ENCODE results near the gene SFN. TPM values are rescaled to one million over a fixed set of nuclear protein-coding genes. Genes with fewer than 3 reads are reported as not detected.
A peak's percentile ranks its signal among the peaks of the same experiment; 100 is the strongest.

The SFN gene
- 1 to 10 TPM; 1.8 to 1.9 TPM for total RNA-seq

- Mint-ChIP-seq H3K27me3 (ENCODE audit: low read depth) (no peaks in the 10 kb centered on the region), H3K9me3 (ENCODE audit: insufficient read depth) (no peaks in the 10 kb centered on the region), H3K4me1 (ENCODE audit: low read depth) (peaks cover 40% of the 10 kb centered on the region), H3K36me3 (ENCODE audit: low read depth) (no peaks in the 10 kb centered on the region), H3K4me3 (peak within 1 kb of the TSS; percentile 94), H3K27ac (peak within 1 kb of the TSS; percentile 97)
- ChIA-PET POLR2A (interaction anchor here (0.7 to 2.4 kb wide), 3 partner anchors 30 to 362 kb away, joined by 3 to 10 read pairs (median 3); partner anchors contain the start of gene PIGV), CTCF (interaction anchor here (0.7 to 5.6 kb wide), 4 partner anchors 9 to 30 kb away, joined by 3 to 40 read pairs (median 15); partner anchors contain the start of gene GPN2)
- no peak for ATAC-seq
- peak; percentile 62 for DNase-seq
These were observed at the start of gene SFN for GRCh38 chr1:26862781-26863684. Gene SFN (plus strand): TSS chr1:26863149. CDS start chr1:26863213, 64 bp downstream.

GRCh38 chr1:26814377-26814776, 48.6 kb upstream of the SFN start:
- no peaks in the 10 kb centered on the region for H3K9me3 Mint-ChIP-seq (ENCODE audit: insufficient read depth)
- H3K36me3 Mint-ChIP-seq (ENCODE audit: low read depth): peaks cover 2% of the 10 kb centered on the region
- H3K27me3 Mint-ChIP-seq (ENCODE audit: low read depth): no peaks in the 10 kb centered on the region

GRCh38 chr1:26814893-26815292, 48.1 kb upstream of the SFN start:
- ChIA-PET POLR2A (interaction anchor here (0.8 kb wide), 1 partner anchor 15 kb away, joined by 4 read pairs; no protein-coding TSS in a partner anchor), CTCF (interaction anchor here (1.1 to 1.2 kb wide), 2 partner anchors 10 to 18 kb away, joined by 3 to 4 read pairs; no protein-coding TSS in a partner anchor)
- Mint-ChIP-seq H3K4me1 (ENCODE audit: low read depth) (peaks cover 18% of the 10 kb centered on the region), H3K27me3 (ENCODE audit: low read depth) (no peaks in the 10 kb centered on the region), H3K9me3 (ENCODE audit: insufficient read depth) (no peaks in the 10 kb centered on the region), H3K36me3 (ENCODE audit: low read depth) (peaks cover 2% of the 10 kb centered on the region), H3K4me3 (no peak overlapping the region), H3K27ac (no peak overlapping the region)
- DNase-seq (no peak), ATAC-seq (no peak)

More at GRCh38 chr1:26814377-26814776, 48.6 kb upstream of the SFN start:
- CTCF ChIA-PET: no interaction called here
- no peak for DNase-seq
- Mint-ChIP-seq H3K4me1 (ENCODE audit: low read depth) (peaks cover 21% of the 10 kb centered on the region), H3K4me3 (no peak overlapping the region), H3K27ac (no peak overlapping the region)
- ATAC-seq: no peak
- POLR2A ChIA-PET: interaction anchor here (0.8 kb wide), 1 partner anchor 15 kb away, joined by 4 read pairs; no protein-coding TSS in a partner anchor

GRCh38 chr1:26820784-26821269, 42.1 kb upstream of the SFN start:
- peaks cover 2% of the 10 kb centered on the region for H3K36me3 Mint-ChIP-seq (ENCODE audit: low read depth)
- ChIA-PET CTCF (interaction anchor here (0.6 to 4.3 kb wide), 24 partner anchors 10 to 321 kb away, joined by 3 to 54 read pairs (median 4); no protein-coding TSS in a partner anchor), POLR2A (interaction anchor here (0.7 to 1.6 kb wide), 7 partner anchors 9 to 80 kb away, joined by 3 to 20 read pairs (median 5); partner anchors contain the start of genes GPATCH3 and PIGV)
- peak overlapping the region; percentile 80 for H3K27ac Mint-ChIP-seq
- H3K4me1 Mint-ChIP-seq (ENCODE audit: low read depth): peaks cover 25% of the 10 kb centered on the region
- ATAC-seq (peak; percentile 93), DNase-seq (peak; percentile 64)
- H3K9me3 Mint-ChIP-seq (ENCODE audit: insufficient read depth): no peaks in the 10 kb centered on the region
- H3K27me3 Mint-ChIP-seq (ENCODE audit: low read depth): no peaks in the 10 kb centered on the region
- peak overlapping the region; percentile 70 for H3K4me3 Mint-ChIP-seq

- no peak overlapping the region for H3K4me3 Mint-ChIP-seq
These were observed 40.1 kb upstream of the SFN start for GRCh38 chr1:26822737-26823395.

GRCh38 chr1:26824731-26825130, 38.2 kb upstream of the SFN start:
- Mint-ChIP-seq H3K4me3 (no peak overlapping the region), H3K27ac (no peak overlapping the region), H3K36me3 (ENCODE audit: low read depth) (peaks cover 20% of the 10 kb centered on the region), H3K27me3 (ENCODE audit: low read depth) (no peaks in the 10 kb centered on the region), H3K4me1 (ENCODE audit: low read depth) (peaks cover 55% of the 10 kb centered on the region), H3K9me3 (ENCODE audit: insufficient read depth) (no peaks in the 10 kb centered on the region)
- no peak for ATAC-seq
- ChIA-PET CTCF (interaction anchor here (0.6 to 5.0 kb wide), 8 partner anchors 9 to 1491 kb away, joined by 3 to 45 read pairs (median 4); no protein-coding TSS in a partner anchor), POLR2A (interaction anchor here (1.0 to 2.2 kb wide), 3 partner anchors 9 to 41 kb away, joined by 3 to 9 read pairs (median 4); no protein-coding TSS in a partner anchor)
- DNase-seq: no peak

More at GRCh38 chr1:26822737-26823395, 40.1 kb upstream of the SFN start:
- Mint-ChIP-seq H3K27me3 (ENCODE audit: low read depth) (no peaks in the 10 kb centered on the region), H3K27ac (no peak overlapping the region), H3K9me3 (ENCODE audit: insufficient read depth) (no peaks in the 10 kb centered on the region), H3K4me1 (ENCODE audit: low read depth) (peaks cover 36% of the 10 kb centered on the region), H3K36me3 (ENCODE audit: low read depth) (peaks cover 7% of the 10 kb centered on the region)
- DNase-seq (no peak), ATAC-seq (no peak)
- CTCF ChIA-PET: interaction anchor here (1.5 to 5.0 kb wide), 5 partner anchors 9 to 33 kb away, joined by 4 to 54 read pairs (median 11); no protein-coding TSS in a partner anchor
- POLR2A ChIA-PET: interaction anchor here (0.9 to 1.1 kb wide), 3 partner anchors 11 to 42 kb away, joined by 3 to 4 read pairs (median 3); partner anchors contain the start of gene PIGV

- H3K27me3 Mint-ChIP-seq (ENCODE audit: low read depth): no peaks in the 10 kb centered on the region
- H3K27ac Mint-ChIP-seq: peak within 1 kb of the TSS; percentile 92
- no peaks in the 10 kb centered on the region for H3K9me3 Mint-ChIP-seq (ENCODE audit: insufficient read depth)
- CTCF ChIA-PET: interaction anchor here (1.0 to 5.0 kb wide), 8 partner anchors 12 to 219 kb away, joined by 3 to 45 read pairs (median 6); no protein-coding TSS in a partner anchor
- peak within 1 kb of the TSS; percentile 95 for H3K4me3 Mint-ChIP-seq
- POLR2A ChIA-PET: interaction anchor here (0.6 to 2.2 kb wide), 3 partner anchors 36 to 63 kb away, joined by 3 to 9 read pairs (median 3); partner anchors contain the start of gene GPN2
- ATAC-seq: peak; percentile 91
- H3K36me3 Mint-ChIP-seq (ENCODE audit: low read depth): peaks cover 28% of the 10 kb centered on the region
- H3K4me1 Mint-ChIP-seq (ENCODE audit: low read depth): peaks cover 55% of the 10 kb centered on the region
- peak; percentile 70 for DNase-seq
These were observed 36.5 kb upstream of the SFN start, which contains the start of gene ZDHHC18 for GRCh38 chr1:26826261-26827105. Gene ZDHHC18 (plus strand): TSS chr1:26826688. CDS start chr1:26826805, 117 bp downstream.

GRCh38 chr1:26827106-26827604, 35.8 kb upstream of the SFN start:
- Mint-ChIP-seq H3K36me3 (ENCODE audit: low read depth) (peaks cover 32% of the 10 kb centered on the region), H3K27ac (peak overlapping the region; percentile 92), H3K4me1 (ENCODE audit: low read depth) (peaks cover 60% of the 10 kb centered on the region), H3K27me3 (ENCODE audit: low read depth) (no peaks in the 10 kb centered on the region), H3K9me3 (ENCODE audit: insufficient read depth) (no peaks in the 10 kb centered on the region), H3K4me3 (peak overlapping the region; percentile 95)
- no peak for DNase-seq
- ChIA-PET CTCF (interaction anchor here (1.2 to 2.1 kb wide), 2 partner anchors 28 to 225 kb away, joined by 5 to 6 read pairs; no protein-coding TSS in a partner anchor), POLR2A (interaction anchor here (1.3 kb wide), 1 partner anchor 36 kb away, joined by 3 read pairs; no protein-coding TSS in a partner anchor)
- no peak for ATAC-seq

GRCh38 chr1:26827663-26828062, 35.3 kb upstream of the SFN start:
- POLR2A ChIA-PET: interaction anchor here (1.0 to 1.5 kb wide), 3 partner anchors 38 to 62 kb away, joined by 3 to 12 read pairs (median 3); no protein-coding TSS in a partner anchor
- ATAC-seq: no peak

More at GRCh38 chr1:26827663-26828062, 35.3 kb upstream of the SFN start:
- DNase-seq: no peak
- Mint-ChIP-seq H3K27ac (peak overlapping the region; percentile 92), H3K4me3 (peak overlapping the region; percentile 95), H3K9me3 (ENCODE audit: insufficient read depth) (no peaks in the 10 kb centered on the region), H3K36me3 (ENCODE audit: low read depth) (peaks cover 37% of the 10 kb centered on the region), H3K27me3 (ENCODE audit: low read depth) (no peaks in the 10 kb centered on the region), H3K4me1 (ENCODE audit: low read depth) (peaks cover 65% of the 10 kb centered on the region)
- CTCF ChIA-PET: interaction anchor here (0.9 to 3.5 kb wide), 5 partner anchors 10 to 225 kb away, joined by 3 to 22 read pairs (median 6); partner anchors contain the start of gene PIGV
